HL-60 (cell line): ENCODE measurements around the gene ST8SIA4.

Experiments used
- DNase-seq, 2 experiments: peaks; one replicate each; pipeline ENCODE4 v3.0.0-alpha.2; 2010 to 2020; ENCODE audit warnings: low read depth in 1 of 2, low spot score in 1 of 2
- H3K27ac ChIP-seq: fragments of 250-450 bp; sonication (Bioruptor Pico); replicated peaks from 2 replicates; pipeline ENCODE4 v1.5.1; 2020; ENCODE audit warnings: mild to moderate bottlenecking, moderate library complexity
- H3K27me3 ChIP-seq: fragments of 250-450 bp; sonication (Bioruptor Pico); 2 replicates; pipeline ENCODE4 v1.5.1; 2021; ENCODE audit warnings: mild to moderate bottlenecking, moderate library complexity; ENCODE audit not compliant: insufficient read depth, poor library complexity, severe bottlenecking
- H3K4me3 ChIP-seq: replicated peaks from 2 replicates; pipeline ENCODE4 v1.5.1; 2011; ENCODE audit warnings: mild to moderate bottlenecking, control low read depth, low read length; ENCODE audit not compliant: insufficient read depth
- GABPA ChIP-seq: IDR thresholded peaks from 2 replicates; pipeline ENCODE4 v1.6.1; 2012; ENCODE audit warnings: low read depth
- POLR2AphosphoS5 ChIP-seq: IDR thresholded peaks from 2 replicates; pipeline ENCODE4 v1.6.1; 2012; ENCODE audit warnings: low read depth
- SPI1 ChIP-seq: IDR thresholded peaks from 2 replicates; pipeline ENCODE4 v1.6.1; 2012; ENCODE audit warnings: low read depth, mild to moderate bottlenecking, borderline replicate concordance
- TF ChIP-seq, protein P1 (sequence below): IDR thresholded peaks from one replicate; pipeline ENCODE4 v1.5.1; 2011; ENCODE audit warnings: low read length, control low read depth, inconsistent platforms; ENCODE audit not compliant: insufficient read depth
- TF ChIP-seq, protein P2 (sequence below): IDR thresholded peaks from 2 replicates; pipeline ENCODE4 v1.6.1; 2012; ENCODE audit warnings: low read depth; ENCODE audit not compliant: insufficient replicate concordance

ST8SIA4 gene

DNA sequence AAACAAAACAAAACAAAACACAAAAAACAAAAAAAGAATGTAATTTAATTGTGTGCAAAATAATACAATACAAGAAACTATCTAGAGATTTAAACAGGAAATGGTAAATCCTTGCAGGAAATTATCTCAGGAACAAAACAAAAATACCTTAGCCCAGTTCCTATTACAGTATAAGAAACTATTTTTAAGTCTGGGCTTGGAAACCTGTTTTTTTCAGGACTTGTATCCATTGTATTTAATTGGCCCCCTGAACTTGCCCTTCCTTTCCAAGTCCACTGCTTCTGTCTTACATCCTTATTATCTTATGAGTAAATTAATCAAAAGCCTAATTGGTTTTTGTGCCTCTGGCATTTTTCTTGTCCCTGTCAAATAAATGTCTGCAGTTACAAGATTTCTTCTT, 48.5 kb downstream of the ST8SIA4 start:
- H3K4me3 ChIP-seq, result no peak overlapping the region

DNA sequence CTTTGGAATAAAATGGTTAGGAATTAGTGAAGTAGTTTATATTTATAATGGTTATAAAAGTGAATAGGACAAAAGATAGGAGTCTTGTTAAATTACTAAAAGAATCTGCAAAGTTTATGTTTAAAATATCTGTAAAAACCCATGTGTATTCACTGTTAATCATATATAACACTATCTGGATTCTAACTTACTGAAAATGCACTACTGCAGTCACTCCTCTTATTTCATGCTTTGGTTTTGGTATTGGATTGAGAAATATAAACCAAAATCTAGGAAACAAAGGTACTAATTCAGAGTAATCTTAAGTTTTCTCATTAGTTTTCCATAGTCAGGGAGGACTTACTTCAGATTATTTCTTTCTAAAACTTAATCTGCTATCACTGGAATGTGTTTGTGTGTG, 49.5 kb downstream of the ST8SIA4 start:
- DNase-seq, result no peak
- H3K27me3 ChIP-seq, result no peaks in the 10 kb centered on the region
- TF ChIP-seq POLR2AphosphoS5, result no peak
- TF ChIP-seq, protein P1, sequence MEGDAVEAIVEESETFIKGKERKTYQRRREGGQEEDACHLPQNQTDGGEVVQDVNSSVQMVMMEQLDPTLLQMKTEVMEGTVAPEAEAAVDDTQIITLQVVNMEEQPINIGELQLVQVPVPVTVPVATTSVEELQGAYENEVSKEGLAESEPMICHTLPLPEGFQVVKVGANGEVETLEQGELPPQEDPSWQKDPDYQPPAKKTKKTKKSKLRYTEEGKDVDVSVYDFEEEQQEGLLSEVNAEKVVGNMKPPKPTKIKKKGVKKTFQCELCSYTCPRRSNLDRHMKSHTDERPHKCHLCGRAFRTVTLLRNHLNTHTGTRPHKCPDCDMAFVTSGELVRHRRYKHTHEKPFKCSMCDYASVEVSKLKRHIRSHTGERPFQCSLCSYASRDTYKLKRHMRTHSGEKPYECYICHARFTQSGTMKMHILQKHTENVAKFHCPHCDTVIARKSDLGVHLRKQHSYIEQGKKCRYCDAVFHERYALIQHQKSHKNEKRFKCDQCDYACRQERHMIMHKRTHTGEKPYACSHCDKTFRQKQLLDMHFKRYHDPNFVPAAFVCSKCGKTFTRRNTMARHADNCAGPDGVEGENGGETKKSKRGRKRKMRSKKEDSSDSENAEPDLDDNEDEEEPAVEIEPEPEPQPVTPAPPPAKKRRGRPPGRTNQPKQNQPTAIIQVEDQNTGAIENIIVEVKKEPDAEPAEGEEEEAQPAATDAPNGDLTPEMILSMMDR, result no peak
- no peak overlapping the region for H3K4me3 ChIP-seq
- peak overlapping the region; percentile 38 for H3K27ac ChIP-seq

More for the DNA sequence above, 48.5 kb downstream of the ST8SIA4 start:
- H3K27ac ChIP-seq, result no peak overlapping the region
- TF ChIP-seq SPI1 (no peak), GABPA (no peak), POLR2AphosphoS5 (no peak)
- TF ChIP-seq, protein P2, sequence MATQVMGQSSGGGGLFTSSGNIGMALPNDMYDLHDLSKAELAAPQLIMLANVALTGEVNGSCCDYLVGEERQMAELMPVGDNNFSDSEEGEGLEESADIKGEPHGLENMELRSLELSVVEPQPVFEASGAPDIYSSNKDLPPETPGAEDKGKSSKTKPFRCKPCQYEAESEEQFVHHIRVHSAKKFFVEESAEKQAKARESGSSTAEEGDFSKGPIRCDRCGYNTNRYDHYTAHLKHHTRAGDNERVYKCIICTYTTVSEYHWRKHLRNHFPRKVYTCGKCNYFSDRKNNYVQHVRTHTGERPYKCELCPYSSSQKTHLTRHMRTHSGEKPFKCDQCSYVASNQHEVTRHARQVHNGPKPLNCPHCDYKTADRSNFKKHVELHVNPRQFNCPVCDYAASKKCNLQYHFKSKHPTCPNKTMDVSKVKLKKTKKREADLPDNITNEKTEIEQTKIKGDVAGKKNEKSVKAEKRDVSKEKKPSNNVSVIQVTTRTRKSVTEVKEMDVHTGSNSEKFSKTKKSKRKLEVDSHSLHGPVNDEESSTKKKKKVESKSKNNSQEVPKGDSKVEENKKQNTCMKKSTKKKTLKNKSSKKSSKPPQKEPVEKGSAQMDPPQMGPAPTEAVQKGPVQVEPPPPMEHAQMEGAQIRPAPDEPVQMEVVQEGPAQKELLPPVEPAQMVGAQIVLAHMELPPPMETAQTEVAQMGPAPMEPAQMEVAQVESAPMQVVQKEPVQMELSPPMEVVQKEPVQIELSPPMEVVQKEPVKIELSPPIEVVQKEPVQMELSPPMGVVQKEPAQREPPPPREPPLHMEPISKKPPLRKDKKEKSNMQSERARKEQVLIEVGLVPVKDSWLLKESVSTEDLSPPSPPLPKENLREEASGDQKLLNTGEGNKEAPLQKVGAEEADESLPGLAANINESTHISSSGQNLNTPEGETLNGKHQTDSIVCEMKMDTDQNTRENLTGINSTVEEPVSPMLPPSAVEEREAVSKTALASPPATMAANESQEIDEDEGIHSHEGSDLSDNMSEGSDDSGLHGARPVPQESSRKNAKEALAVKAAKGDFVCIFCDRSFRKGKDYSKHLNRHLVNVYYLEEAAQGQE, result no peak
- TF ChIP-seq, protein P1, result no peak
- no peaks in the 10 kb centered on the region for H3K27me3 ChIP-seq
- DNase-seq, result no peak

DNA sequence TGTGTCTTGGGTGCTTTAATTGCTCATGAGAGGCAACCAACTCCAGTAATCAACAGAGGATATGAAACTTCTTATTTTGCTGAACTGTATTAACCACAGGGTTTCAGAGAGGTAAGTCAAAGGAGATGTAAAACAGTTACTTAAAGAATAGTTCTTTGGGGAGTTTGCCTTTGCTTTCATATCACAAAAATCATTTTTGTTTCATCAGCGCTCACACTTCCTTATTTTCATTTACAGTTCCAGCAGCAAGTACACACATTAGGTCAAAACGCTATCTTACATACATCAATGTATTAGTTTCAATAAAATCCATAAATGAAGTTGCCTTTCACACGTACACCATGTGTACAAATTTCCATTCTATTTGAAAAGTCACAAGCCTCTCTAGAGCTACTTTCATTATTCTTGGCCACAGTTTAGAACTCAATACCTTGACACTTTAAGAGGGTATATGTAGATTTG, 50.1 kb downstream of the ST8SIA4 start:
- no peaks in the 10 kb centered on the region for H3K27me3 ChIP-seq
- H3K4me3 ChIP-seq, result no peak overlapping the region
- peak; percentile 71 for TF ChIP-seq SPI1
- TF ChIP-seq POLR2AphosphoS5, result no peak
- no peak for DNase-seq
- H3K27ac ChIP-seq, result peak overlapping the region; percentile 38

DNA sequence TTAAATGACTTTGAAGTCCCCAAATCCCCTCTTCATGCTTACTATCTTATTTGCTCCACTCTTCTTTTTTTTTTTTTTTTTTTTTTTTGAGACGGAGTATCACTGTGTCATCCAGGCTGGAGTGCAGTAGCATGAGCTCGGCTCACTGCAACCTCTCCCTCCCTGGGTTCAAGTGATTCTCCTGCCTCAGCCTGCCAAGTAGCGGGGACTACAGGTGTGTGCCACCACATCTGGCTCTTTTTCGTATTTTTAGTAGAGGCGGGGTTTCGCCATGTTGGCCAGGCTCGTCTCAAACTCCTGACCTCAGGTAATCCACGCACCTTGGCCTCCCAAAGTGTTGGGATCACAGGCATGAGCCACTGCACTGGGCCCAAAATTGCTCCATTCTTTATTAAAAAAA, 51.0 kb downstream of the ST8SIA4 start:
- no peak overlapping the region for H3K4me3 ChIP-seq
- TF ChIP-seq, protein P1, result no peak
- TF ChIP-seq GABPA (no peak), SPI1 (no peak), POLR2AphosphoS5 (no peak)
- TF ChIP-seq, protein P2, result no peak
- H3K27me3 ChIP-seq, result no peaks in the 10 kb centered on the region
- H3K27ac ChIP-seq, result no peak overlapping the region
- no peak for DNase-seq
